B cell (primary cell): ENCODE results near the gene IRF1. TPM values are rescaled to one million over a fixed set of nuclear protein-coding genes. Genes with fewer than 3 reads are reported as not detected.
A peak's percentile ranks its signal among the peaks of the same experiment; 100 is the strongest.

Source experiments
- ATAC-seq: fragments of 200-7000 bp; cut with Tn5 transposase; one replicate; pipeline ENCODE4 v1.10.0; 2021; ENCODE audit warnings: low read depth, mild to moderate bottlenecking, moderate number of reproducible peaks, moderate library complexity
- CTCF ChIA-PET: fragments of 350-600 bp; sonication (Branson Sonifier 250); formaldehyde crosslinking; loops from one replicate; lab custom pipeline; 2021; ENCODE audit warnings: antibody characterized with exemption, inconsistent platforms; lab: Charles Lee
- POLR2A ChIA-PET: fragments of 350-600 bp; sonication (Branson Sonifier 250); formaldehyde crosslinking; loops from one replicate; lab custom pipeline; 2021; ENCODE audit warnings: antibody characterized with exemption; lab: Charles Lee
- DNase-seq: peaks from one replicate; pipeline ENCODE4 v3.0.0; 2013
- H2AFZ ChIP-seq: 2 replicates; pipeline ENCODE4 v1.6.1; 2012; ENCODE audit warnings: mild to moderate bottlenecking, low read depth, low read length; ENCODE audit not compliant: insufficient read depth, poor library complexity, severe bottlenecking
- H3K27ac ChIP-seq, 2 donors: 1 replicate in 1 of 2; 2 replicates in 1 of 2; pipeline ENCODE4 v1.5.1; 2012 to 2013; ENCODE audit warnings: low read length in 2 of 2, mild to moderate bottlenecking in 2 of 2, moderate library complexity in 1 of 2
- H3K27me3 ChIP-seq, 4 experiments: fragments of 200-600 bp in 1 of 4; sonication (generic) in 1 of 4; replicated peaks in 1 of 4; 1 replicate in 2 of 4; 2 replicates in 2 of 4; pipeline versions ENCODE4 v1.6.1 to v1.7.0; 2013 to 2016; ENCODE audit warnings: low read length in 3 of 4, mild to moderate bottlenecking in 2 of 4, mixed read lengths in 1 of 4, moderate library complexity in 1 of 4; ENCODE audit not compliant: insufficient read depth in 4 of 4, control insufficient read depth in 3 of 4; ENCODE audit errors: control extremely low read depth in 1 of 4
- H3K36me3 ChIP-seq, 2 experiments: replicated peaks in 1 of 2; 1 replicate in 1 of 2; 2 replicates in 1 of 2; pipeline versions ENCODE4 v1.6.1 to v1.7.1; 2013; ENCODE audit warnings: low read length in 1 of 2; ENCODE audit not compliant: insufficient read depth in 2 of 2, control insufficient read depth in 1 of 2; ENCODE audit errors: control extremely low read depth in 1 of 2, extremely low read depth in 1 of 2
- H3K4me1 ChIP-seq, 2 donors: fragments of 200-600 bp in 1 of 2; sonication (generic) in 1 of 2; 1 replicate in 1 of 2; 2 replicates in 1 of 2; pipeline versions ENCODE4 v1.5.1 to v1.6.1; 2013 to 2017; ENCODE audit warnings: low read length in 2 of 2; ENCODE audit not compliant: control insufficient read depth in 2 of 2, insufficient read depth in 2 of 2
- H3K4me2 ChIP-seq: replicated peaks from 2 replicates; pipeline ENCODE3; 2012; ENCODE audit warnings: mild to moderate bottlenecking, low read depth, low read length; ENCODE audit not compliant: poor library complexity, severe bottlenecking
- H3K4me3 ChIP-seq, 5 experiments: fragments of 200-600 bp in 1 of 5; sonication (generic) in 1 of 5; 1 replicate in 3 of 5; 2 replicates in 2 of 5; pipeline versions ENCODE4 v1.5.1 to v1.7.0; 2011 to 2016; ENCODE audit warnings: low read length in 4 of 5, mild to moderate bottlenecking in 4 of 5, low read depth in 2 of 5, control low read depth in 1 of 5, moderate library complexity in 1 of 5; ENCODE audit not compliant: insufficient read depth in 1 of 5; ENCODE audit errors: control extremely low read depth in 1 of 5, extremely low read depth in 1 of 5
- H3K79me2 ChIP-seq: fragments of 200-600 bp; sonication (generic); one replicate; pipeline ENCODE4 v1.6.0; 2016; ENCODE audit warnings: low read length; ENCODE audit not compliant: control insufficient read depth, insufficient read depth
- H3K9ac ChIP-seq: fragments of 200-600 bp; sonication (generic); 2 replicates; pipeline ENCODE4 v1.6.1; 2017; ENCODE audit warnings: mild to moderate bottlenecking, low read length, moderate library complexity
- H3K9me3 ChIP-seq, 3 donors: one replicate each; pipeline versions ENCODE4 v1.6.1 to v1.7.1; 2013; ENCODE audit warnings: low read length in 2 of 3; ENCODE audit not compliant: control insufficient read depth in 2 of 3, insufficient read depth in 1 of 3; ENCODE audit errors: control extremely low read depth in 1 of 3
- H4K20me1 ChIP-seq: 2 replicates; pipeline ENCODE4 v1.6.0; 2012; ENCODE audit warnings: mild to moderate bottlenecking, low read length; ENCODE audit not compliant: insufficient read depth, control insufficient read depth, poor library complexity, severe bottlenecking
- H3K27ac Mint-ChIP-seq: one replicate; pipeline ENCODE4 v1.8.0; 2021; ENCODE audit warnings: mixed read lengths
- H3K27me3 Mint-ChIP-seq: one replicate; pipeline ENCODE4 v1.8.0; 2021; ENCODE audit warnings: mixed read lengths
- H3K4me1 Mint-ChIP-seq: one replicate; pipeline ENCODE4 v1.8.0; 2021; ENCODE audit warnings: mixed read lengths
- H3K4me3 Mint-ChIP-seq: one replicate; pipeline ENCODE4 v1.8.0; 2021; ENCODE audit warnings: mixed read lengths
- H3K9me3 Mint-ChIP-seq: one replicate; pipeline ENCODE4 v1.8.0; 2022; ENCODE audit warnings: mixed read lengths; ENCODE audit not compliant: insufficient read depth
- CTCF ChIP-seq: fragments of 200-600 bp; IDR thresholded peaks from one replicate; pipeline ENCODE4 v1.8.0; 2022; ENCODE audit warnings: antibody characterized with exemption, mild to moderate bottlenecking
- EZH2 ChIP-seq: IDR thresholded peaks from 2 replicates; pipeline ENCODE4 v1.6.1; 2012; ENCODE audit warnings: borderline replicate concordance, low read depth, mild to moderate bottlenecking, moderate library complexity, low read length; ENCODE audit not compliant: insufficient read depth, poor library complexity, severe bottlenecking
- WGBS: methylation state at CpG from one replicate; pipeline ENCODE4 v1.1.5; 2013; ENCODE audit warnings: missing lambda C conversion rate; ENCODE audit not compliant: insufficient coverage; 5-methylcytosine and 5-hydroxymethylcytosine counted together
- intact Hi-C: fragments of 100-400 bp; cut with micrococcal nuclease; formaldehyde crosslinking; loops from one replicate; pipeline ENCODE4 v1.10.0; 2022
- polyA plus RNA-seq: library from polyadenylated mRNA; depleted of rRNA; stranded (reverse); fragments of >200 nt; gene quantifications from 2 replicates; pipeline ENCODE4 v1.2.3, GENCODE V29; 2012
- total RNA-seq, 2 donors: library from RNA; stranded (reverse); fragments of 120-200 nt in 1 of 2; gene quantifications; 1 replicate in 1 of 2; 2 replicates in 1 of 2; pipeline versions ENCODE4 v1.2.3 to v1.2.4, GENCODE V29; 2013 to 2022

The IRF1 gene
- total and polyA plus RNA-seq, 2 donors (not counting 1 experiment from before 2014, with no cell fraction given) = 173 to 306 TPM

GRCh38 chr5:132496631-132497487 lies 6.3 kb upstream of the IRF1 start:
- Histone ChIP-seq H3K4me3 (peak overlapping the region; percentile 12 to 91 (median 84)), H3K27me3 (no peaks in the 10 kb centered on the region), H3K9ac (peak overlapping the region; percentile 88), H3K36me3 (no peaks in the 10 kb centered on the region), H3K79me2 (peaks cover 20% of the 10 kb centered on the region), H4K20me1 (no peaks in the 10 kb centered on the region), H2AFZ (peak overlapping the region; percentile 90), H3K9me3 (no peaks in the 10 kb centered on the region), H3K27ac (peak overlapping the region; percentile 85 to 95), H3K4me2 (peak overlapping the region; percentile 96), H3K4me1 (peaks cover 53 to 61% of the 10 kb centered on the region in 2 donors)
- Mint-ChIP-seq H3K27ac (peak overlapping the region; percentile 97), H3K4me1 (peaks cover 67% of the 10 kb centered on the region), H3K4me3 (peak overlapping the region; percentile 97), H3K9me3 (no peaks in the 10 kb centered on the region), H3K27me3 (no peaks in the 10 kb centered on the region)
- POLR2A ChIA-PET = interaction anchor here (0.5 to 4.7 kb wide), 23 partner anchors 9 to 1344 kb away, joined by 3 to 59 read pairs (median 7); partner anchors contain the start of genes P4HA2, RAD50 and SLC22A5
- DNase-seq = peak; percentile 73
- ATAC-seq = peak; percentile 15
- TF ChIP-seq EZH2 (no peak), CTCF (no peak)
- under 1% methylated on average over 59 of the region's 62 CpGs for WGBS
- intact Hi-C loops = loop anchor here (1.0 to 10.0 kb wide), 4 partner anchors 8 to 862 kb away; partner anchors contain the start of gene RAPGEF6
- CTCF ChIA-PET = interaction anchor here (0.8 to 13.8 kb wide), 17 partner anchors 8 to 323 kb away, joined by 3 to 528 read pairs (median 9); no protein-coding TSS in a partner anchor
